ENCODE measurements around the gene TSFM.

TSFM gene

GRCh38 chr12:57759360-57759980 is 23.1 kb upstream of the TSFM start:
- Histone ChIP-seq H3K4me3 (replicated peaks; ENCODE audit: low read depth, low read length) (no peak overlapping the region), H3K36me3 (ENCODE audit: control insufficient read depth, insufficient read depth, low read length) (peaks cover 8% of the 10 kb centered on the region), H3K27me3 (replicated peaks; ENCODE audit: control insufficient read depth, insufficient read depth, low read length) (no peaks in the 10 kb centered on the region)
- TF ChIP-seq, protein P1, sequence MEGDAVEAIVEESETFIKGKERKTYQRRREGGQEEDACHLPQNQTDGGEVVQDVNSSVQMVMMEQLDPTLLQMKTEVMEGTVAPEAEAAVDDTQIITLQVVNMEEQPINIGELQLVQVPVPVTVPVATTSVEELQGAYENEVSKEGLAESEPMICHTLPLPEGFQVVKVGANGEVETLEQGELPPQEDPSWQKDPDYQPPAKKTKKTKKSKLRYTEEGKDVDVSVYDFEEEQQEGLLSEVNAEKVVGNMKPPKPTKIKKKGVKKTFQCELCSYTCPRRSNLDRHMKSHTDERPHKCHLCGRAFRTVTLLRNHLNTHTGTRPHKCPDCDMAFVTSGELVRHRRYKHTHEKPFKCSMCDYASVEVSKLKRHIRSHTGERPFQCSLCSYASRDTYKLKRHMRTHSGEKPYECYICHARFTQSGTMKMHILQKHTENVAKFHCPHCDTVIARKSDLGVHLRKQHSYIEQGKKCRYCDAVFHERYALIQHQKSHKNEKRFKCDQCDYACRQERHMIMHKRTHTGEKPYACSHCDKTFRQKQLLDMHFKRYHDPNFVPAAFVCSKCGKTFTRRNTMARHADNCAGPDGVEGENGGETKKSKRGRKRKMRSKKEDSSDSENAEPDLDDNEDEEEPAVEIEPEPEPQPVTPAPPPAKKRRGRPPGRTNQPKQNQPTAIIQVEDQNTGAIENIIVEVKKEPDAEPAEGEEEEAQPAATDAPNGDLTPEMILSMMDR (IDR thresholded peaks at IDR 0.05; ENCODE audit: insufficient read depth, low read length, poor library complexity, severe bottlenecking), result peak; percentile 72
- no peak for DNase-seq (ENCODE audit: extremely low read depth, insufficient read length)

DNA sequence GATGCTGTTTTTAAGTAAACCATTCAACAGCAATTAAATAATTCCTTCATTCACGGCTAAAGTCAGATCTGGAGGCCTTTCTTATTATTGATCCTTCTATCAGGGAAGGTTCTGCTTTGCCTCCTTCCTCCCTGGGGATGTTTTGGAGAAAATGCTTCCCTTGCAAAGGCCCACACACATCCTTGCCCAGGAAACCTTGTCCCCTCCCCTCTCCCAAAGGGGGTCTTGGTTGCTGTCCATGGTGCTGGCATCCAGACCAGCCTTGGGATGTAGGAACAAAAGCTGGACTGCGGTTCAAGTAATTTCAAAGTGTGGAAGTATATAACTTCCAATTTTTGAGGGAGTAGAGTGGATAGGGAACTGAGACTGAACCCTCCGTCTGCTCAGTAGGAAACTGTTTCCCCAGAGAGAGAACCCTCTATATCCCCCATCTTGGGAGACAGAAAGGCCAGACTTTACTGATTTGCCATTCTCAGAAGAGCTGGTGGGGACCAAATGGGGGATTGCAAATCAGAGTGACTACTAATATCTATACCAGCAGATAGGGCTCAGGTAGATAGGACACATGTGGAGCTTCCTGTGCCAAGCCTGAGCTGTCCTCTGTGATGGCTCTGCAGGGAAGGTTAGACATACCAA is 22.1 kb upstream of the TSFM start:
- Histone ChIP-seq H3K36me3 (ENCODE audit: control insufficient read depth, insufficient read depth, low read length) (peaks cover 8% of the 10 kb centered on the region), H3K4me3 (replicated peaks; ENCODE audit: low read depth, low read length) (no peak overlapping the region), H3K27me3 (replicated peaks; ENCODE audit: control insufficient read depth, insufficient read depth, low read length) (no peaks in the 10 kb centered on the region; the same call in 1 of the 2 replicates)
- TF ChIP-seq, protein P1 (IDR thresholded peaks at IDR 0.05; ENCODE audit: insufficient read depth, low read length, poor library complexity, severe bottlenecking), result no peak
- no peak for DNase-seq (ENCODE audit: extremely low read depth, insufficient read length)

DNA sequence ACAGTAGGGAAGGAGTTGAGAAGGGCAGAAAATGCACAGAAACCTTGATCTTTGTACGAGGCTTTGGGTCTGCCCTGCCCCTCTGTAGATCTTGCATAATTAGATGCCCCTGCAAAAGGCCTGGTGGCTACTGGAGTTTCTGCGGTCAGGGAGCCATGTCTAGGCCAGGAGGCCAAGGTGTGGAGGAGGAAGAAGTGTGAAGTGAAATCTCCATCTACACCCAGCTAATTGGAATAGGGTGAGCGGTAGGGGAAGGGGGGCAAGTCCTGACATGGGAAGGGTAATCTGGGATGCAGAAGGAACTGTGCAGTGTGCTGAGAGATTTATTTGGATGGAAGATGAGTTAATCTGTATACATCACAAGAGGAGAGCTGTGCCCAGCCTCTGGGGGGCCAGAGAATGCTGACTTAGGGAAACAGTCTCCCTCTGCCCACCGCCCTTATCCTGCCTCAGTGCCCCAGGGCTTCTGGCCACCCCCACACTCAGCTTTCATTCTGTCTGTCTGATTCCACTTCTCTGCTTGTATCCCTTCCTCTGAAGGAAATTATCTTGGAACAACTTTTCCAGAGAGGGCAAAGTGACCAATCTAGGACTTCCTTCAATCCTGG is 21.1 kb upstream of the TSFM start:
- no peak overlapping the region for H3K4me3 ChIP-seq (replicated peaks; ENCODE audit: low read depth, low read length)
- TF ChIP-seq, protein P1 (IDR thresholded peaks at IDR 0.05; ENCODE audit: insufficient read depth, low read length, poor library complexity, severe bottlenecking), result no peak
- no peak for DNase-seq (ENCODE audit: extremely low read depth, insufficient read length)
- H3K27me3 ChIP-seq (replicated peaks; ENCODE audit: control insufficient read depth, insufficient read depth, low read length), result no peaks in the 10 kb centered on the region; the same call in 1 of the 2 replicates
- peaks cover 8% of the 10 kb centered on the region for H3K36me3 ChIP-seq (ENCODE audit: control insufficient read depth, insufficient read depth, low read length)

- TF ChIP-seq, protein P1 (IDR thresholded peaks at IDR 0.05; ENCODE audit: insufficient read depth, low read length, poor library complexity, severe bottlenecking), result no peak
- Histone ChIP-seq H3K36me3 (ENCODE audit: control insufficient read depth, insufficient read depth, low read length) (peaks cover 8% of the 10 kb centered on the region), H3K27me3 (replicated peaks; ENCODE audit: control insufficient read depth, insufficient read depth, low read length) (no peaks in the 10 kb centered on the region; the same call in 1 of the 2 replicates), H3K4me3 (replicated peaks; ENCODE audit: low read depth, low read length) (no peak overlapping the region)
- no peak for DNase-seq (ENCODE audit: extremely low read depth, insufficient read length)
Measured at GRCh38 chr12:57762463-57762862, 20.1 kb upstream of the TSFM start.

GRCh38 chr12:57763881-57764661 is 18.5 kb upstream of the TSFM start:
- Histone ChIP-seq H3K4me3 (replicated peaks; ENCODE audit: low read depth, low read length) (no peak overlapping the region), H3K36me3 (ENCODE audit: control insufficient read depth, insufficient read depth, low read length) (peaks cover 3% of the 10 kb centered on the region), H3K27me3 (replicated peaks; ENCODE audit: control insufficient read depth, insufficient read depth, low read length) (no peaks in the 10 kb centered on the region; the same call in 1 of the 2 replicates)
- TF ChIP-seq, protein P1 (IDR thresholded peaks at IDR 0.05; ENCODE audit: insufficient read depth, low read length, poor library complexity, severe bottlenecking), result no peak
- no peak for DNase-seq (ENCODE audit: extremely low read depth, insufficient read length)
